GM12801 (cell line): Measurements from ENCODE around the gene HIVEP1.

ENCODE experiments used
- TF ChIP-seq, protein P1 (sequence below): IDR thresholded peaks from one replicate; pipeline ENCODE4 v1.5.1; 2011; ENCODE audit warnings: control low read depth; ENCODE audit not compliant: insufficient read length; ENCODE audit errors: extremely low read depth

HIVEP1 gene

GRCh38 chr6:12152023-12152970 is 140.2 kb downstream of the HIVEP1 start:
- TF ChIP-seq, protein P1, sequence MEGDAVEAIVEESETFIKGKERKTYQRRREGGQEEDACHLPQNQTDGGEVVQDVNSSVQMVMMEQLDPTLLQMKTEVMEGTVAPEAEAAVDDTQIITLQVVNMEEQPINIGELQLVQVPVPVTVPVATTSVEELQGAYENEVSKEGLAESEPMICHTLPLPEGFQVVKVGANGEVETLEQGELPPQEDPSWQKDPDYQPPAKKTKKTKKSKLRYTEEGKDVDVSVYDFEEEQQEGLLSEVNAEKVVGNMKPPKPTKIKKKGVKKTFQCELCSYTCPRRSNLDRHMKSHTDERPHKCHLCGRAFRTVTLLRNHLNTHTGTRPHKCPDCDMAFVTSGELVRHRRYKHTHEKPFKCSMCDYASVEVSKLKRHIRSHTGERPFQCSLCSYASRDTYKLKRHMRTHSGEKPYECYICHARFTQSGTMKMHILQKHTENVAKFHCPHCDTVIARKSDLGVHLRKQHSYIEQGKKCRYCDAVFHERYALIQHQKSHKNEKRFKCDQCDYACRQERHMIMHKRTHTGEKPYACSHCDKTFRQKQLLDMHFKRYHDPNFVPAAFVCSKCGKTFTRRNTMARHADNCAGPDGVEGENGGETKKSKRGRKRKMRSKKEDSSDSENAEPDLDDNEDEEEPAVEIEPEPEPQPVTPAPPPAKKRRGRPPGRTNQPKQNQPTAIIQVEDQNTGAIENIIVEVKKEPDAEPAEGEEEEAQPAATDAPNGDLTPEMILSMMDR = no peak

DNA sequence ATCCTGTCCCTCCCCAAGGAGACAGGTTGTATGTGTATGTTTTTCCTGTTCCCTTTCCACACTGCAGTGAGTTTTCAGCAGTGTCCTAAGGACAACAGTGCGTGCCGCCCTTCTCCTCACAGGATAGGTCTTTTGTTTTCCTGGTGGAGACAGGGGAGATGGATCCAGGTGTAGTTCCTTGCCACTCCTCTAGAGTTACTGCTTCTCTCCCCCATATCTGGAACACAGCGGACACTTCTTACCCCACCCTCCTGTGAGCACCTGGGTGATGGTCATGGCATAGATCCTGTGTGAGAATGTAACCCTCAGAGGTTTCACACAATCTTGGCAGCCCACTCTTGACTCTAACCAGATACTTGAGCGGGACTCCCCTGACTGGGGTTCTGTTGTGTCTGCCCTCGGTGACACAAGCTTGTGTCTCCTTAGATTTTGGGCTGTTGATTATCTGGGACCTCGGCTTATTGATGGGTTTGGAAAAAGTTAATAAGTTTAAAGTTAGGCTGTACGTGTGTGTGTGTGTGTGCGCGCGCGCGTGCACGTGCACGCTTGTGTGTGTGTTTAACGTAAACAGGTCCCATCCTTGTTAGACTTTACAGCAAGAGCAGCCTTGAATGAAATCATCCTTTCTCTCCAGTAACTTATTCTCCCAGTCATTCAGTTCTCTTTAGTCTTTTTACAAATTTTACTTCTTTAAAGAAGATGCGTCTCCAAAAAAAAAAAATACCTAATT is 146.7 kb downstream of the HIVEP1 start:
- TF ChIP-seq, protein P1 = no peak

DNA sequence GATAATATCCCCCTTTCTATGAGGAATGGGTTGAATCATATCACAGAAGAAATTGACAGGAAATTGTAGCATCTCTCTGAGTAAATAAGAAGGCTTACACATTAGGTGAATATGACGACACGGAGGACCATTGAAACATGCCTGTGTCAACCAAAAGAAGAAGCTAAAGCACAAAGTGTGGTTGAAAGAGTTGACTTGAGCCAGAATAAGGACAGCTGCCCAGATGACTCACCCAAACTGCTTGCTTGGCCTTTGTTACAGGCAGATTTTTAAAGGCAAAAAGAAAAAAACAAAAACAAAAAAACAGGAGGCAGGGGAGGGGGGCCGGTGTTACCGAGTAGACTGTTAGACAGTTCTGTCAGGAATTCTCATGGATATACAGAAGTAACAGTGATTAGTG is 148.2 kb downstream of the HIVEP1 start:
- TF ChIP-seq, protein P1 = no peak

DNA sequence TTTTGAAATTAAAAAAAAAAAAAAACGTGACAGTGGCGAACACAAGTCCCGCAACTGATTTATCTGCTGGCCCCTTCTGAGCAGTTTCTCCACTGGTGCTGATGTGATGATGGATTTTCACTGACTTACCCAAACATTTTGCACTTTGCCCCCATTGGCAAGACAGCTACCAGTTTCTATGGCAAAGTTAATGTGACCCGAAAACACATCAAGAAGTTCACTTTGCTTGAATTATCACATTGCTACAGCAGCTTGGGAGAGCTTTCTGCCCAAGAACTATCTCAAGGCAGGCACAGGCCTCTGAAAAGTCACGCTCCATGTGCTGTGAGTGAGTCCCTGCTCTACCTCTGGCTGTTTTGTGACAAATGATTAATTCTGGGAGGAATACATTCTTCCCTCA is 150.1 kb downstream of the HIVEP1 start:
- TF ChIP-seq, protein P1 = no peak

DNA sequence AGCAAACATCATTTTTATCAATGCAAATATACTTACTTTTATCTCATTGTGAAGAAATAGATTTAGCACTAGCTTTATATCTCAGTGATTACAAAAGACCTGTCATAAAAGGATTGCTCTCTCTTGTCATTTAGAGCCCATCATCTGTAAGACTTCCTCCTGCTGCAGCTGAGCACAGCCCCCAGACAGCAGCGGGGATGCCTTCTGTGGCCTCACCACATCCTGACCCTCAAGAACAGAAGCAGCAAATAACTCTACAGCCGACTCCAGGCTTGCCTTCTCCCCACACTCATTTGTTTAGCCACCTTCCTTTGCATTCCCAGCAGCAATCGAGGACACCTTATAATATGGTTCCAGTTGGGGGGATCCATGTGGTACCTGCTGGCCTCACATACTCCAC is 151.0 kb downstream of the HIVEP1 start:
- TF ChIP-seq, protein P1 = no peak

- TF ChIP-seq, protein P1 = no peak
These were observed 151.8 kb downstream of the HIVEP1 start for GRCh38 chr6:12163744-12164507.

DNA sequence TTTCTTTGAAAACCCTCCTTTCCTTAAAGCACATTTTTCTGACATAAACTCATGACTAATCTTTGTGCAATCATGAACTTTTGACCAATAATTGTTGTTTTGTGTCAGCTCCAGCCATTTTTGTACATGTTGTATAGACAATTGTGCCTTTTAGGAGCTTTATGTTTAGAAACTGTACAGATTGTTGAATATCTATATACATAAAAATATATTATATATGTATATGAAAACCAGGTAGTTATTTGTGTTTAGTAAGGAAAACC is 152.3 kb downstream of the HIVEP1 start:
- TF ChIP-seq, protein P1 = no peak
